NK-92 (cell line): ENCODE measurements around the gene NELFB.

Experiments used
- DNase-seq: peaks from one replicate; lab custom pipeline; 2025; ENCODE audit not compliant: unreplicated experiment; lab: John Stamatoyannopoulos, UW

NELFB gene

GRCh38 chr9:137302449-137303150, 47.5 kb downstream of the NELFB start:
- DNase-seq = no peak

- no peak for DNase-seq
These were observed 48.2 kb downstream of the NELFB start for GRCh38 chr9:137303151-137303892.

DNA sequence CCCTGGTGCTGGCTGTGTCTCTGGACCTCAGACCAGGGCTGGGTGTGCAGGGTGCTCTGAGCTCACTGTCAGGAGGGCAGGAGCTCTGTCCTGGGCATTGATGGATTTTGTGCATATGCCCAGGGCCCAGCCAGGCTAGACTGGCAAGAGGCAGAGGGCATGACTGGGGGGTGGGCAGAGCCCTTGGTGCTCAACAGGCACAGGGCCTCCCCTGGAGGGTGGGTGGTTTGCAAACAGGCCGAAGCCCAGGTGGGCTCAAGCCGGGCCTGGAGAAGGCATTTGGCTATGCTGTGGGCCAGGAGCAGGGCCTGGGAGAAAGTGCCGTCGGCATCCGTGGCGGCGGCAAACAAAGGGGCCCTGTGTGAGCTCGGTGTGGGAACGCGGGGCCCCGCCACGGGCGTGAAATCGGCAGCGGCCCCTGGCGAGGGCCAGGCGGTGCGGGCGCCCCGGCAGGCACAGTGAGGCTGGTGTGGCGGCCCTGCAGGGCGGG, 48.8 kb downstream of the NELFB start:
- DNase-seq = no peak

- no peak for DNase-seq
These were observed 49.4 kb downstream of the NELFB start for GRCh38 chr9:137304383-137305059.

GRCh38 chr9:137305060-137305797, 50.1 kb downstream of the NELFB start:
- no peak for DNase-seq

DNA sequence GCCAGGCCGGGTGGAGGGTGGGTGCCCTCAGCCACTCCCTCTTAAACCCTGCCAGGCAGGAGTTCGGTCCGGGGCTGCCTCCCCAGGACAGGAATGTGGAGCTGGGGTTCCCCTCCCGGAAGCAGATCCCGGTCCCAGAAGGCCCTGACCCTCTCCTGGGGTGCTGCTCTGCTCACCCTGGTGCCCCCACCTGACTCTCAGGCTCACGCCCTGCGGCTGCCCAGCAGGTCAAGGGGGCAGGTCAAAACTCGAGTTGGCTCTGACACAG, 50.6 kb downstream of the NELFB start:
- DNase-seq = no peak

- DNase-seq = no peak
These were observed 51.1 kb downstream of the NELFB start for GRCh38 chr9:137306066-137306849.

DNA sequence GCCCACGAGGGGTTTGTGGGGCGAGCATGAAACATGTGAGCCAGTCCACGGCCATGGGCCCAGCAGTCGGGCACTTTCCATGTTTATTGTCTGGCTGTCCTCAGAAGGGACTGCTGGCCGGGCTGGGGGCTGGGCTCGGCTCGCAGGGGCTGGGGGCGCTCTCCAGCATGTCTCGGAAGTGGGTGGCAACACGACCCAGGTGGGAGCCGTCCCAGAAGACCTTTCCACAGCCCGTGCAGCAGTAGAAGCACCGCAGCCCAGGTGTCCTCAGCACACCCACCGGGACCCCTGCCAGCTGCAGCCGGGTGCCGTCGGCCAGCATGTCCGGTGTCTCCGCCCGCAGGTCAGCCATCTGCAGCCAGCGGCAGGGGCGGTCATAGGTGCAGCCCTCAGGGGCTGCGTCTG, 51.7 kb downstream of the NELFB start:
- no peak for DNase-seq

DNA sequence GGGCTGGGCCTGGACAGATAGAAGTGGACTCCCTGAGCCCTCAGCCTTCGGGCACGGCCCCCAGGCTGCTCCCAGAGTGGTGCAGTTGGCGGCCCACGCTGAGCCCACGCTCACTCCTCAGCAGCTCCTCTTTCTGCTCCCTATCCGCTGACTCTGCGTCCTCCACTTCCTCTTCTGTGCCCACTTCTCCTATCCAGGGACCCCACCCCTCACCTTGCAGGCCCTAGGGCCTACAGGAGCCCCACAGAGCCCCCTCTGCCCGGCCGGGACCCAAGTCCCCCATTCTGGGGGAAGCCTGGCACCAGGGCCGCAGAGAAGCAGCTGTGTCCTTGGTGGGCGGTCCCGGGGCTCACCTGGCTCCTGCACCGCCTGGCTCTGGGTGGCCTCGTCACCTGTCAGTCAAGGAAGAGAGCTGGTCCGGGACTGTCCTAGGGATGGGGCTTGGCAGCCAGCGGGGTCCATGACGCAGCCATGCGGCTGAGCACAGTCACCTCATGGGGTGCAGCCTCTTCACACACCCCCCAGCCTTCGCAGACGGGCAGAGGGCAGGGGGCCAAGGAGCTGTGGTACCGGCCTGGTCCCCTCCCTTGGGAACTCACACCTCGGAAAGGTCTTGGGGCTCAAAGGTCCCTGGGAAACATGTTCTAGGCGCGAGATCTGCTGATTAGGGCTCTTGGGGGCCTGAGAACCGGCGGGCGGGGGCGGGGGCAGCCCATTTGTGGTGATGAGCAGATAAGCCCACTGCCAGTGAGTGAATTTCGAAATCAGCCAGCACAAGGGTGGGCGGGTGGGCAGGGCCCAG, 52.3 kb downstream of the NELFB start:
- no peak for DNase-seq

DNA sequence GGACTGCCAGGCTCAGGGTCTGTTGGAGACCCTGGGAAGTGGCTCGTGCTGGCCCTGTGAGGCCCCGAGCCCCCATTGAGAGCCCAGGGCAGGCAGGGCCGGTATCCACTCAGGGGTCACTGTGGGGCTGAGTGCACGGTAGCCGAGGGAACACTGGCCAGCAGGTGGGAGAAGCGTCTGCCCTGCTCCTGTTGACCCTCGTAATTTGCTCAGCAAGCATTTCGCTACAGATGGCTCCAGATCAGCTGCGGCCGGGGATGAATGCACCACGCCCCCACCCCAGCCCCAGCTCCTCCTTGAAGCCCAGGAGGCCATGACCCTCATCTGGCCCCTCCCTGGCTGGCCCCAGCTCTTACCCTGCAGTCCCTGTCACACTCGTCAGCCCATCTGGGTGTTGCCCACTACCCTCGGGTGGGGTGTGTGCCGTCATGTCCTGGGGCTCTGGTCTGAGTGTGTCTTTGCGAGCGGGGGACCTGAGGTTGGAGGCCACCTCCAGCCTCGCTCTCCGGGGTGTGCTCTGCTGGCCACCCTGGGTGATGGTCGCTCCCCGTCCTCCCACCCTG, 53.0 kb downstream of the NELFB start:
- DNase-seq = no peak

GRCh38 chr9:137309368-137310188, 54.5 kb downstream of the NELFB start:
- no peak for DNase-seq

DNA sequence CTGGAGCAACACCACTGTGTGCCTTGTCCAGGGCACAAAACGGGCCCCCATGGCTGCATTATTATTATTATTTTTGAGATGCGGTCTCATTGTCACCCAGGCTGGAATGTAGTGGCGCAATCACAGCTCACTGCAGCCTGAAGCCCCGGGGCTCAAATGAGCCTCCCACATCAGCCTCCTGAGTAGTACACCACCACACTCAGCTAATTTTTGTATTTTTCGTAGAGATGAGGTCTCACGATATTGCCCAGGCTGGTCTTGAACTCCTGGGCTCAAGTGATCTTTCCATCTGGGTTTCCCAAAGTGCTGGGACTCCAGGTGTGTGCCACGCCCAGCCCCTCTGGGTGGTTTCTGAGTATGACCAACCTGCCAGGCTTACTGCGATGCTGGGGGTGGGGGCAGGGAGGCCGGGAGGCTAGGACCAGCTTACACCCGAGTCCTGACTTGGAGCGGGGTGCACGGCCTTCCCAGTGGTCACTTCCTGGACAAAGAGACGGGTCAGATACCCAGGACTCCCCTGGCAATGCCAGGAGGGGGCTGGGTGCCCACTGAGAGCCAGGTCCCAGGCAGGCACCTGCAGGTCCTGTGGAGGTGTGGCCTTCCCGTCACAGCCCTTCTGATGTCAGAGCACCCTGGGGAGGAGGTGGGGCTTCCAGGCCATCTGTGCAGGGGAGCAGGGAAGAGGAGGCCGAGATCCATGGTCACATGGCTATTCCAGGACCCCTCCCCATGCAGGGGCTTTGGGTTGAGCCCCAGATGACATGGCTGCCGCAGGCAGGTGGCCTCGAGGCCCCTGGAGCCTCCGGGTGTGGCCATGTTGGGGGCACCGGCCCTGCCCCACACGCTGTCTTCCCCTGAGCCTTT, 55.3 kb downstream of the NELFB start:
- no peak for DNase-seq

DNA sequence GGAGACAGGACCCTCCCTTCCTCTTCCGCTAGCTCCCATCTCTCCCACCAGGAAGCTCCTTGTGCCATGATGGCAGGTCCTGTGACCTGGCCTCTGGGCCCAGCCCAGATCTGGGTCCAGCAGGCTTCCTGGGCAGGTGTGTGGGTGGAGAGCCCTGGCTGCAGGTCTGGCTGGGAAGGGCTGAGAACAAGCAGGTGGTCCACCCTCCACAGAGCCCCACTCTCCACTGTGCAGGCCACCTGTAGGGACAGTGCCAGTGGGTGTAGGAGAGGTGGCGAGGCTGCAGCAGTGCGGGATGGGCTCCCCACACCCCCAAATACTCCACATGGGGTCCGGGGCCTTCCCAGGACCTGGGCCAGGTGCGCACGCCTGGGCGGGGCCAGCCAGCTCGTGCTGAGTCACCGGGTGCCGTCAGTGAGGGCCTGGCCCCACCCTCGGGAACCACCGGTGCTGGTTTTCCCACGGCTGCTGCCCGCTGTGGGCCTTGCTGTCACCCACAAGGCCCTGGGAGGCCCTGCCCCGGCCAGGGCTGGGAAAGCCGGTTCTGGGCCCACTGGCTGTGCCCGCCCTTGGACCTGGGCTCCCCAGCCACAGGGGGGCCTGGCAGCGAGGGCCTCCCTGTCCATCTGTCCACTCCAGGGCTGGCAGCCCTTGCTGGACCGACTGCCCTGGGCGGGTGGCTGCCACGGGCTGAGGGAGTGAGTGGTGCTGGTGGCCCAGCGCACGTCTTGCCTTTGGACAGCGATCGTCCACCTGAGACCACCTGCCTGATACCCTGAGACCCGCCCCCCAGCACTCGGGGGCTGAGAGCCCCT, 56.3 kb downstream of the NELFB start:
- DNase-seq = no peak

DNA sequence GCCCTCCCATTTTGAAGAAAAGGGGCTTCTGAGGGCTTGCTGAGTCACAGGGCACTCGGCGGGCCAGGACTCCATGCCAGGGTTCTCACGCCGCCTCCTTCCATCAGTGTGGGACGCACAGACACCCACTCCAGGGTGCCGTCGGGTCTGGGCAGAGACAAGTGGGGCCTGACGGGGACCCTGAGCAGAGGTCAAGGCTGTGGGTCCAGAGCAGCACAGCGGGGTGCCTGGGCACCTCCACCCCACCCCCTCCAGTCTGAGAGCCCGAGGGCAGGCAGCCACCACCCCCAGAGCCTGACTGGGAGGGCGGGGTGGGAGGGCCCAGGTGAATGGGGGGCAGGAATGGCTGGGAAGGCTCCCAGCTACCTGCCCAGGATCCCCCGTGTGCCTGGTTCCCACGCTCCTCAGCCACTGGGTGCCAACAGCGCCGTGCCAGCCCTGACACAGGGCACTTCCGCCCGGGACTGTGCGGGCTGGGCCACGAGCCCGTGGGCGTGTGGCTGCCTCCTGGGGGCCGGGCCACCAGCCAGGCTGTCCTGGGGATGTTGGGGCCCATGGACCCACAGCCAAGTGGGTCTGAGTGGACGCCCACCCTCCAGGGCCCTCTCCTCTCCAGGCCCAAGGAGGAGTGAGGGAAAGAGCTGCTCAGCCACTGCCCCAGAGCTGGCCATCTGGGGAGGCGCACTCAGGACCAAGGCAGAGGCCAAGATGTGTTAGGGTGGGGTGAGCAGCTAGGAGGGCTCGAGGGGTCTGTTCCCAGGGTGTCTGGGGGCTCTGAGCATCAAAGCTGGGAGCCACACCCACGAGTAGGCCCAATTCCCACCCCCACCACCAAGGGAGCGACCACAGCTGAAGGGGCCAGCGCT, 57.1 kb downstream of the NELFB start:
- DNase-seq = no peak

DNA sequence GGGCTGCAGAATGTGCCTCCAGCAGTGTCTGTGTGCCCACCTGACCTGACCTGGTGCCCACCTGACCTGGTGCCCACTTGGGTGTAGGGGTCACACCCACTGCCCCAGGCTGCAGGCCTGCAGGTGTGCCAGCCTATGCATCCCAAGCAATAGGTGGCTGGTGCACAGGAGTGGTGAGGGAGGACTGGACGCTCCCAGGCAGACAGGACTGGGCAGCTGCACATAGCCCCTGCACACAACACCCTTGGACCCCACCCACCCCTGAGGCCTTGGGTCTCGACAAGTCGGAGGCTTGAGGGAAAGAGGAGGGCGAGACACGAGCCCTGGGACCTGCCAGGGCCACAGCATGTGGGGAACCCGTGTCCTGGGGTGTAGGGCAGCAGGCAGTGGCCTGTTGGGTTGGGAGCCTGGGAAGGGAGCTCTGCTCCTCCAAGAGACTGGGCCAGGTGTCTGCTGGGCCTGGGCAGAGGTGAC, 57.8 kb downstream of the NELFB start:
- no peak for DNase-seq
